ENCODE results near the gene INSC.

The INSC gene

GRCh38 chr11:15189189-15189588 lies 74.5 kb downstream of the INSC start:
- no peak for DNase-seq (ENCODE audit: low read depth)

- no peak for DNase-seq (ENCODE audit: low read depth)
Measured at GRCh38 chr11:15189641-15190365, 75.1 kb downstream of the INSC start.

- DNase-seq (ENCODE audit: low read depth) = no peak
Measured at GRCh38 chr11:15190611-15191010, 75.9 kb downstream of the INSC start.

- no peak for DNase-seq (ENCODE audit: low read depth)
Measured at GRCh38 chr11:15192005-15192556, 77.4 kb downstream of the INSC start.

GRCh38 chr11:15194671-15195415 lies 80.1 kb downstream of the INSC start:
- no peak for DNase-seq (ENCODE audit: low read depth)

- no peak for DNase-seq (ENCODE audit: low read depth)
Measured at GRCh38 chr11:15195454-15196200, 80.9 kb downstream of the INSC start.

GRCh38 chr11:15196704-15197103 lies 82.0 kb downstream of the INSC start:
- DNase-seq (ENCODE audit: low read depth) = no peak

GRCh38 chr11:15197696-15198095 lies 83.0 kb downstream of the INSC start:
- no peak for DNase-seq (ENCODE audit: low read depth)

- DNase-seq (ENCODE audit: low read depth) = no peak
Measured at GRCh38 chr11:15198284-15198683, 83.6 kb downstream of the INSC start.

GRCh38 chr11:15199693-15200092 lies 85.0 kb downstream of the INSC start:
- no peak for DNase-seq (ENCODE audit: low read depth)

- no peak for DNase-seq (ENCODE audit: low read depth)
Measured at GRCh38 chr11:15200696-15201095, 86.0 kb downstream of the INSC start.

- no peak for DNase-seq (ENCODE audit: low read depth)
Measured at GRCh38 chr11:15201586-15201985, 86.9 kb downstream of the INSC start.

GRCh38 chr11:15202626-15203025 lies 87.9 kb downstream of the INSC start:
- DNase-seq (ENCODE audit: low read depth) = no peak

- no peak for DNase-seq (ENCODE audit: low read depth)
Measured at GRCh38 chr11:15204711-15205110, 90.0 kb downstream of the INSC start.

- no peak for DNase-seq (ENCODE audit: low read depth)
Measured at GRCh38 chr11:15206791-15207190, 92.1 kb downstream of the INSC start.

GRCh38 chr11:15208378-15209222 lies 93.9 kb downstream of the INSC start:
- DNase-seq (ENCODE audit: low read depth) = peak; percentile 33

- DNase-seq (ENCODE audit: low read depth) = no peak
Measured at GRCh38 chr11:15212876-15213275, 98.2 kb downstream of the INSC start.

GRCh38 chr11:15213471-15214231 lies 98.9 kb downstream of the INSC start:
- no peak for DNase-seq (ENCODE audit: low read depth)

- DNase-seq (ENCODE audit: low read depth) = no peak
Measured at GRCh38 chr11:15215005-15215404, 100.3 kb downstream of the INSC start.

GRCh38 chr11:15216678-15217077 lies 102.0 kb downstream of the INSC start:
- DNase-seq (ENCODE audit: low read depth) = no peak

GRCh38 chr11:15217416-15217815 lies 102.7 kb downstream of the INSC start:
- no peak for DNase-seq (ENCODE audit: low read depth)

Data from CMK (cell line).